GM12878 (cell line): Measurements from ENCODE around the gene YBX2. TPM values are rescaled to one million over a fixed set of nuclear protein-coding genes. Genes with fewer than 3 reads are reported as not detected.

Source experiments
- EGR1 ChIP-seq, 2 experiments: IDR thresholded peaks; 1 replicate in 1 of 2; 2 replicates in 1 of 2; pipeline ENCODE4 v1.6.1; 2011 to 2012; ENCODE audit warnings: low read depth in 2 of 2, low read length in 2 of 2, borderline replicate concordance in 1 of 2, mild to moderate bottlenecking in 1 of 2, moderate library complexity in 1 of 2
- NR2C1 ChIP-seq: fragments of 450-650 bp; IDR thresholded peaks from 2 replicates; pipeline ENCODE4 v1.6.1; 2017; ENCODE audit warnings: antibody characterized with exemption, mild to moderate bottlenecking, moderate library complexity
- polyA plus RNA-seq, 11 experiments: library from polyadenylated mRNA; depleted of rRNA in 4 of 11; unstranded in 6 of 11; stranded (reverse) in 5 of 11; fragments of >200 nt; fragmentation: Nextera tagmentation in 4 of 11; fragmentation: Illumina TruSeq in 1 of 11; extraction: Ambion mirVana in 4 of 11; extraction: Trizol in 1 of 11; gene quantifications; 1 replicate in 1 of 11; 2 replicates in 10 of 11; pipeline versions ENCODE4 v1.2.1 to v1.2.3, GENCODE V29; 2011 to 2016; ENCODE audit warnings: inconsistent platforms in 2 of 11, missing spikeins in 2 of 11, low read depth in 1 of 11
- total RNA-seq, 4 experiments: library from RNA; depleted of rRNA in 3 of 4; stranded (reverse); fragments of >200 nt in 3 of 4; fragmentation: Illumina TruSeq in 1 of 4; extraction: Trizol in 1 of 4; gene quantifications; 2 replicates each; pipeline versions ENCODE4 v1.2.1 to v1.2.3, GENCODE V29; 2013 to 2021
- TF ChIP-seq, protein P1 (sequence below): fragments of 450-650 bp; IDR thresholded peaks from 2 replicates; pipeline ENCODE4 v1.6.1; 2016; ENCODE audit warnings: mild to moderate bottlenecking
- TF ChIP-seq, protein P2 (sequence below): fragments of 450-650 bp; IDR thresholded peaks from 2 replicates; pipeline ENCODE4 v1.6.1; 2017; ENCODE audit warnings: mild to moderate bottlenecking, moderate library complexity

The YBX2 gene
- total and polyA plus RNA-seq, 10 of the 15 experiments (the other 5 are each of a cell fraction or from before 2014, with no cell fraction given), result not detected

DNA sequence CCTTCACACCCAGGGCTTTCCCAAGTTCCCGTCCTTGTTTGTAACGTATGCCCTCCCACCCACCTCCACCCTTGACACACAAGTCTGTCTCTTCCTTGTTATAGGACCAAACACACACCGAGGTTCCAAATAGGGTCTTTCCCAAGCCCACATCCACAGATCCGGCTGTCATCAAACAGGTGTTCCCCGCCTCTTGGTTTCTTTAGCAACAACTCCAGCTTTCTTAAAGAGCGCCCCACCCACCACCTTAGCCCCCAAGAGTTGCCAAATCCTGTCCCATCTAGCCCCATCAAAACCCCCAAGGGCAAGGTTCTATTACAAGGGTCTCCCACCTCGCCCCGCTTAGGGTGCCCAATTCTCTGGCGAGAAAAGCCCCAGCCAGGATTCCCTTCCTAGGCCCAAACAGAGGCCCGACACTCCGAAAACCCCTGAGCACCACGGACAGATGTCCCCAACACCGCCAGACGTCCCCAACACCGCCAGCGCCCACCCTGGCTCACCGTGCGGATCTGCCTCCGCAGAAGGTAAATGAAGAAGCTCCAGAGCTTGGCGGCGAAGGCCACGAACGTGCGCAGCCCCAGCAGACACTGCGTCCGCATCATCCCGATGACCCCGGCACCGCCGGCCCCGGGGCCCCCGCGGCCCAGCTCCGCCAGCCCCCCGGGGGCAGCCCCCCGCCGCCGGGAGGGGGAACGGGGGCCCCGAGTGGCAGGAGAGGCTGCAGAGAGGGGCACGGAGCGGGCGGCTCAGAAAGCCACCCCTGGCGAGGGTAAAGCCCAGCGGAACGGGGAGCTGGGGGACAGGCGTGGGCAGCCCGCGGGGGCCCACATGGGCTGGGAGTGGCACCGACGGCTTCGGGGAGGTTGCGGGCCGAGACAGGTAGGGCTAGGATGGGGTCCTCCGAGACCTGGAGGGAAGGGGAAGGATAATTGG lies 43.5 kb downstream of the YBX2 start (continued):
- TF ChIP-seq, protein P1, sequence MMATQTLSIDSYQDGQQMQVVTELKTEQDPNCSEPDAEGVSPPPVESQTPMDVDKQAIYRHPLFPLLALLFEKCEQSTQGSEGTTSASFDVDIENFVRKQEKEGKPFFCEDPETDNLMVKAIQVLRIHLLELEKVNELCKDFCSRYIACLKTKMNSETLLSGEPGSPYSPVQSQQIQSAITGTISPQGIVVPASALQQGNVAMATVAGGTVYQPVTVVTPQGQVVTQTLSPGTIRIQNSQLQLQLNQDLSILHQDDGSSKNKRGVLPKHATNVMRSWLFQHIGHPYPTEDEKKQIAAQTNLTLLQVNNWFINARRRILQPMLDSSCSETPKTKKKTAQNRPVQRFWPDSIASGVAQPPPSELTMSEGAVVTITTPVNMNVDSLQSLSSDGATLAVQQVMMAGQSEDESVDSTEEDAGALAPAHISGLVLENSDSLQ, result peak; percentile 19; the same call in 1 of the 2 replicates
- TF ChIP-seq EGR1 (IDR thresholded peaks at IDR 0.05; ENCODE audit: borderline replicate concordance in 1 of 2, low read depth in 2 of 2, low read length in 2 of 2), result 0 out of 3 replicates have a peak, but pooled peaks of 1 of the 2 experiments have one; percentile 3
- TF ChIP-seq, protein P2, sequence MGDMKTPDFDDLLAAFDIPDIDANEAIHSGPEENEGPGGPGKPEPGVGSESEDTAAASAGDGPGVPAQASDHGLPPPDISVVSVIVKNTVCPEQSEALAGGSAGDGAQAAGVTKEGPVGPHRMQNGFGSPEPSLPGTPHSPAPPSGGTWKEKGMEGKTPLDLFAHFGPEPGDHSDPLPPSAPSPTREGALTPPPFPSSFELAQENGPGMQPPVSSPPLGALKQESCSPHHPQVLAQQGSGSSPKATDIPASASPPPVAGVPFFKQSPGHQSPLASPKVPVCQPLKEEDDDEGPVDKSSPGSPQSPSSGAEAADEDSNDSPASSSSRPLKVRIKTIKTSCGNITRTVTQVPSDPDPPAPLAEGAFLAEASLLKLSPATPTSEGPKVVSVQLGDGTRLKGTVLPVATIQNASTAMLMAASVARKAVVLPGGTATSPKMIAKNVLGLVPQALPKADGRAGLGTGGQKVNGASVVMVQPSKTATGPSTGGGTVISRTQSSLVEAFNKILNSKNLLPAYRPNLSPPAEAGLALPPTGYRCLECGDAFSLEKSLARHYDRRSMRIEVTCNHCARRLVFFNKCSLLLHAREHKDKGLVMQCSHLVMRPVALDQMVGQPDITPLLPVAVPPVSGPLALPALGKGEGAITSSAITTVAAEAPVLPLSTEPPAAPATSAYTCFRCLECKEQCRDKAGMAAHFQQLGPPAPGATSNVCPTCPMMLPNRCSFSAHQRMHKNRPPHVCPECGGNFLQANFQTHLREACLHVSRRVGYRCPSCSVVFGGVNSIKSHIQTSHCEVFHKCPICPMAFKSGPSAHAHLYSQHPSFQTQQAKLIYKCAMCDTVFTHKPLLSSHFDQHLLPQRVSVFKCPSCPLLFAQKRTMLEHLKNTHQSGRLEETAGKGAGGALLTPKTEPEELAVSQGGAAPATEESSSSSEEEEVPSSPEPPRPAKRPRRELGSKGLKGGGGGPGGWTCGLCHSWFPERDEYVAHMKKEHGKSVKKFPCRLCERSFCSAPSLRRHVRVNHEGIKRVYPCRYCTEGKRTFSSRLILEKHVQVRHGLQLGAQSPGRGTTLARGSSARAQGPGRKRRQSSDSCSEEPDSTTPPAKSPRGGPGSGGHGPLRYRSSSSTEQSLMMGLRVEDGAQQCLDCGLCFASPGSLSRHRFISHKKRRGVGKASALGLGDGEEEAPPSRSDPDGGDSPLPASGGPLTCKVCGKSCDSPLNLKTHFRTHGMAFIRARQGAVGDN, result 0 out of 2 replicates have a peak, but pooled peaks have one; percentile 15
- 0 out of 2 replicates have a peak, but pooled peaks have one; percentile 11 for TF ChIP-seq NR2C1
